Fibroblast of skin of abdomen (primary cell): Measurements from ENCODE around the gene RARG.
"Not testable (repeated sequence)": the region's sequence is repeated elsewhere in the genome, so short reads cannot be mapped to it uniquely, and the experiment has no call there.

Experiments
- DNase-seq: peaks from one replicate; pipeline ENCODE4 v3.0.0-alpha.2; 2013

The RARG gene

DNA sequence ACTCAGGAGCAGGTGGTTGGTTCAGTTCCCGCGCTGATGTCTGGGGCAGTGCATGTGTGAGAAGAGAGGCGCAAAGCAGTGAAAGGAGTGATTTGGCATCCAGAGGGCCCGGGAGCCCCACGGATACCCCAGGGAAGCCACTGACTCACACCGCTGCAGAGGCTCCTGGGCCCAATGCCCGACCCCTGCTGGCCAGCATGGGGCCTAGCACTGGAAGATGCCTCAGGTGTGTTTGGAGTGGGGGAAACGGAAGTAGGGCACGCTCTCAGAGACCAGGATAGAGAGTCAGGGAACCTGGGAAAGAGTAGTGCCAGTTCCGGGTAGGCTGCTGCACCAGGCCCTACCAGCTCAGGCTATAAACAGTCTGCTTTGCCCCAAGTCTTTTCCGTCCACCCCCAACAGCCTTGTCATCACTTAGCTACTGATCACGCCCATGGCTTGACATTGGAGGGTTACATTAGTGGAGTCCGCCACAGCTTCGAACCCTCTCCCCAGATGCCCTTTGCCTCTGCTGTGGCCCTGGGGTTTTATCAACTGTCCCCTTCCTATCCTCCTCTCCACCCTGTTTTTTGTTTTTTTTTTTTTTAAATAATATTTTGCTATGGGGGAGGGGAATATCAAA lies 41.8 kb downstream of the RARG start:
- DNase-seq, result peak; percentile 62

DNA sequence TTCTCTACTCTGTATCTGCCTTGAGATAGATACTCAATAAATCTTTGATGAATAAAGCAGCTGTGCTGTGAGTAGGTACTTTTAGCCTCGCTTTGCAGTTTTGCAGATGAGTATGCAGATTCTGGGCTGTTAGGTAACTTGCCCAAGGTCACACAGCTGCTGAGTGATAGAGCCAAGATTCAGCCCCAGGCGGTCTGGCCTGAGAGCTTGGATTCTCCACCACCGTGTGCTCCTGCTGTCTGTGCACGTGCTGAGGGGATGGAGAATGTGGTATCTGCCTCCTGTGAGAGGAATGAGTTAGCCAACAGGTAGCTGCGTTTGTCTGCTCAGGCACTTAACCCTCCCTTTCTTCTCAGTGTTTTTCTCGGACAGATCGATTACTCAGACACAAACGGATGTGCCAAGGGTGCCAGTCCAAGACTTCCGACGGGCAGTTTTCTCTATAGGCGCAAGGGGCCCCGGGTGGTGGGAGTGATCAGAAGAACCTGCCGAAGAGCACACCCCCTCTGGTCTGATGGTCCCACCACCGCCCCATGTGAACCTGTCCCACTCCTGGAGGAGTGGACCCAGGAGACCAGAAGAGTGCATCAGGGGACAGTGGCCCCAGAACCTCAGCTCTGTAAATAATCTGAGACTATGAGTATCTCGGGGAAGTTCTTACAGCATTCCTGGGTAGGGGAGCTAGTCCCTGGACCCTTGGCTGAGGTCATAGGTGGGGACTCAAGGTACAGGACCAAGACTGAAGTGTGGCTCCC lies 44.7 kb downstream of the RARG start:
- DNase-seq, result no peak

- DNase-seq, result no peak
Observed at GRCh38 chr12:53186745-53187144, 45.3 kb downstream of the RARG start.

GRCh38 chr12:53185582-53186153 lies 46.3 kb downstream of the RARG start:
- DNase-seq, result no peak

DNA sequence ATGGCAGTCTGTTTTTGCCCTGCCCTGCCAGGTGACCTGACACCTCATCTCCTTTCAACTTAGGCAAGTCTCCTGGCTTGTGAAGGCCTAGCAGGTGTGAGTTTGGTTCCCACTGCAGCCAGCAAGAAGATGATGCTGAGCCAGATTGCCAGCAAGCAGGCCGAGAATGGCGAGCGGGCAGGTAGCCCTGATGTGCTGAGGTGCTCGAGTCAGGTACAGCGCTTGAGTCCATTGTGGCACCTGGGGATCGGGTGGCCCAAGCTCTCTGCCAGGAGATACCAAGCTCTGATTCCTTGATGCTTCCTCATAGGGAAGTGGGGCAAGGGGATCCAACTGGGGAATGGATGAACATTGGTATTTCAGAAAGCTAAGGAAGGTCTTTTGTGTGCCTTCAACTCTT lies 47.2 kb downstream of the RARG start:
- DNase-seq, result no peak

DNA sequence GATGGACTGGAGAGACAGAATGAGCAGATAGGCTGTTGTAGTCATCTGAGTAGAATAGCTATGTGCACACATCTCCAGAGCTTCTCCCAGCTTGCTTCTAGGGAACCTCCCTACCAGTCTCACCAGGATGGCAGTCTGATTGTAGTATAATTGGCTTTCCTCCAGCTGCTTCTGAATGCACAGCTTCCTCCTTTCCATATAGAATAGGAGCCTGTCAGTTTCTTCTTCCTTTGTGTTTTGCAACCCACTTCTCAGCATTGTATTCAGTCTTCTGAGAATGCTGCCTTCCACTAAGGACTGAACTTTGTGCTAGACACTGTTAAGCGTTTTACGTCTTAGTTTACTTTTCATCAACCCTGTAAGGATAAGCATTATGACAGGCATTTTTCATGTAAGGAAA lies 49.1 kb downstream of the RARG start:
- no peak for DNase-seq

- no peak for DNase-seq
Observed at GRCh38 chr12:53181935-53182334, 50.1 kb downstream of the RARG start.

DNA sequence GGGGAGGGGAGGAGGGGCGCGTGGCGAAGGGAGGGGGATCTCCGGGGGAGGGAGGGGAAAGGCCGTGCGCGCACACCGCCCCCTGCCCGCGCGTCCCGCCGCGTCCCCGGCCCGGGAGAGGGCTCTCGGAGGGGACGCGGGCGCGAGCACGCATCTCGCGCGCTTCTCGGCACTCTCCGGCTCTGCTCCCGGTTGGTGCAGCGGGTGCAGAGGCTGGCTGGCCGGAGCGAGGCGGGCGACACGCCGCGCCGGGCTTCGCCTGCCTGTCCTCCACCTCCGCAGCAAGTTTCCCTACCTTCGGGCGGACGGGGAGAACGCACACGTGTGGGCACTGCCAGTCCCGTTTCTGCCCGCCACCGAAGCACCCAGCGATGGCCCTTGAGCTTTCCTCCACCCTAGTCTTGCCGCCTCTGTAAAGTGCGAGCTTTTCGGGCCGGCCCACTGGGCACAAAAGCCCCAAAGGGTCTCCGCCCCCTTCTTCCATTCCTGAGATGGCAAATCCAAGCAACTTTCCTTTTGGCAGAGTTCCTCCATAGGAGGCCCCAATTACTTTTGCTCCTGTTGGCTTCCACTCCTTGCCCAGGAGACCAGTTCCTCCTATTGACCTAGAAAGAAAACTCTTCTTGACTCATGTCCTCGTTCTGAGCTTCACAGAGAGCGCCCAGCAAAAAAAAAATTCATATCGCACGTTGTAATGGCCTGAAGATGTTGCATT lies 50.9 kb downstream of the RARG start:
- peak; percentile 81 for DNase-seq

GRCh38 chr12:53180220-53180930 lies 51.6 kb downstream of the RARG start, which contains the start of the genes CSAD and ZNF740:
Gene CSAD (minus strand): TSS chr12:53180925. CDS start chr12:53173470, 7,455 bp downstream.
Gene ZNF740 (plus strand): TSS chr12:53180722. CDS start chr12:53181984, 1,262 bp downstream.
- peak; percentile 99 for DNase-seq

GRCh38 chr12:53179687-53180219 lies 52.3 kb downstream of the RARG start:
- DNase-seq, result no peak

DNA sequence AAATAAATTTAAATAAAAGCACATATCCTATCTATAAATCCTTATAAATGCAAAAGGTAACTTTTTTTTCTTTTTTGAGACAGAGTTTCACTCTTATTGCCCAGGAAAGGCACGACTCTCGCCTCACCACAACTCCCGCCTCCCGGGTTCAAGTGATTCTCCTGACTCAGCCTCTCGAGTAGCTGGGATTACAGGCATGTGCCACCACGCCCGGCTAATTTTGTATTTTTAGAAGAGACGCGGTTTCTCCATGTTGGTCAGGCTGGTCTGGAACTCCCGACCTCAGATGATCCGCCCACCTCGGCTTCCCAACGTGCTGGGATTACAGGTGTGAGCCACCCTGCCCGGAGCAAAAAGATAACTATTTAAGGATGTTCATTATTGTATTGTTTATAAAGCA lies 53.2 kb downstream of the RARG start:
- not testable (repeated sequence) for DNase-seq

DNA sequence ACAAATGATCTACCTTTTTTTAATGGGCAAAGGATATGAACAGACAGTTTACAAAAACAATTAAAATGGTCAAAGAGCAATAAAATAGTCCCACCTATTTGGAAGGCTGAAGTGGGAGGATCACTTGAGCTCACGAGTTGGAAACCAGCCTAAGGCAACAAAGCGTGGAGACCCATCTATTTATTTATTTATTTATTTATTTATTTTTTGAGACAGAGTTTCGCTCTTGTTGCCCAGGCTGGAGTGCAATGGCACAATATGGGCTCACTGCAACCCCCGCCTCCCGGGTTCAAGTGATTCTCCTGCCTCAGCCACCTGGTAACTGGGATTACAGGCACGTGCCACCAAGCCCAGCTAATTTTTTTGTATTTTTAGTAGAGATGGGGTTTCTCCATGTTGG lies 54.6 kb downstream of the RARG start:
- not testable (repeated sequence) for DNase-seq

GRCh38 chr12:53176750-53177149 lies 55.3 kb downstream of the RARG start:
- no peak for DNase-seq

DNA sequence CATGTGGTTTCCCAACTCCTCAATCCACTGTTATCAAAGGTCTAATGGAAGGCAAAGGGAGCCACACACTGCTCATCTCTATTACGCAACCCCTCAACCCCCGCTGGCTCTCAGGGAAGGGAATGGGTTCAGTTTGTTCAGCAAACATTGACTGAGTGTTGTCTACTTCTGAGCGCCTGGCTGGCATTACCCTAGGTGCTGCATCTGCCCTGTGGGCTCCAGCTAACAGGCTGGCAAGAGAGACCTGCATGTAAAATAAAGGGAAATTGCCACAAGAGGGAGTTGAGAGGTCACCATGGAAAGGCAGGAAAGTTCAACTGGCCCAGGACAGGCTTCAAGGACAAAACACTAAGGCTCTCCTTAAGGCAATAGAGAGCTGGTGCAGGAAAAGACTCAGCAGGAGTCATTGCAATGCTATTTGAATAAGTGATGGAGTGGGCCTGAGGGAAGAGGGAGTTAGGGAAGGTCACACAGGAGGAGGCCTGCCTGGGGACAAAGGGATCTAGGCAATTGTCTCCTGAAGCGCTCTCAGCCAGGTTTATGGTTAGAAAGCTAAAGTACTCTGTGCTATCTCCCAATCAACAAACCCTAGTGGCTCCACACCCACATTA lies 57.0 kb downstream of the RARG start:
- DNase-seq, result peak; percentile 46

DNA sequence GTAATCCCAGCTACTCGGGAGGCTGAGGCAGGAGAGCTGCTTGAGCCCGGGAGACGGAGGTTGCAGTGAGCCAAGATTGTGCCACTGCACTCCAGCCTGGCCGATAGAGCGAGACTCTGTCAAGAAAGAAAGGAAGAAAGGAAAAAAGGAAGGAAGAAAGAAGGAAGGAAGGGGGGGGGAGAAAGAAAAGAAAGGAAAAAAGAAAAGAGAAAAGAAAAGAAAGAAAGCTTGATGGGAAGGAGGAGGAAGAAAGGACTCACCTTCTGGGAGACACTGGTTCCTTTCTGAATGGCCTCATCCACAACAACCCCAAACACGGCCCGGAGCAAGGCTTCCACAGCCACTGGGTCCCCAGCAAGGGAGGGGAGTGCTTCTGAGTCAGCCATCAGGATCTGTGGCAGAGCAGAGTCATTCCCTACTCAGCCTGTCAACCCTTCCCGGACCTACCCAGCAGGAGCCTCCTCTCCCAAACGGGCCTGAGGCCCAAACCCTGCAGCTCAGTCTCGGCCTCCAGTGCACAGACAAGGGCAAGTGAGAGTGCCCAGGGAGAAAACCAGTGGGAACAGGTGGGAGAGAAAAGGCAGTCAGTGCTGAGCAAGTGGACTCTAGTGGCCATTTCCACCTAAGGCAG lies 58.8 kb downstream of the RARG start:
- no peak for DNase-seq

DNA sequence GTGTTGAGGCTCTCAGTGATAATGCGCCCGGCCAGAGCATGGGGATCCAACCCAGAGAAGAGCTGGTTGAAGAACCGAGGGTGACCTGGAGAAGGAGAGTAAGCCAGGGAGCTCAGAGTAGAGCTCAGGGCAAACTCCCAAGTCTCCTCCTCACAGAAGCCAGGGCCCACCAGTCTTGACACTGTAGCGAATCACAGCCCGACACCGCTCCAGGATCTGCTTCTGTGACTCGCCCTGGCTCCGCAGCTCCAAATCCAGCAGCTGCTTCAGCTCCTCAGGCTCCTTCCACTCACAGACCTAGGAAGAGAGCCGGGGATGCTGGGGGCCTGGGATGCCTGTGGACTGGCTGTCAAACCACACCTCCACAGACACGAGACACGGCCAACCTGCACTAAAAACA lies 59.7 kb downstream of the RARG start:
- DNase-seq, result peak; percentile 80

- DNase-seq, result peak; percentile 30
Observed at GRCh38 chr12:53171725-53172329, 60.2 kb downstream of the RARG start.

DNA sequence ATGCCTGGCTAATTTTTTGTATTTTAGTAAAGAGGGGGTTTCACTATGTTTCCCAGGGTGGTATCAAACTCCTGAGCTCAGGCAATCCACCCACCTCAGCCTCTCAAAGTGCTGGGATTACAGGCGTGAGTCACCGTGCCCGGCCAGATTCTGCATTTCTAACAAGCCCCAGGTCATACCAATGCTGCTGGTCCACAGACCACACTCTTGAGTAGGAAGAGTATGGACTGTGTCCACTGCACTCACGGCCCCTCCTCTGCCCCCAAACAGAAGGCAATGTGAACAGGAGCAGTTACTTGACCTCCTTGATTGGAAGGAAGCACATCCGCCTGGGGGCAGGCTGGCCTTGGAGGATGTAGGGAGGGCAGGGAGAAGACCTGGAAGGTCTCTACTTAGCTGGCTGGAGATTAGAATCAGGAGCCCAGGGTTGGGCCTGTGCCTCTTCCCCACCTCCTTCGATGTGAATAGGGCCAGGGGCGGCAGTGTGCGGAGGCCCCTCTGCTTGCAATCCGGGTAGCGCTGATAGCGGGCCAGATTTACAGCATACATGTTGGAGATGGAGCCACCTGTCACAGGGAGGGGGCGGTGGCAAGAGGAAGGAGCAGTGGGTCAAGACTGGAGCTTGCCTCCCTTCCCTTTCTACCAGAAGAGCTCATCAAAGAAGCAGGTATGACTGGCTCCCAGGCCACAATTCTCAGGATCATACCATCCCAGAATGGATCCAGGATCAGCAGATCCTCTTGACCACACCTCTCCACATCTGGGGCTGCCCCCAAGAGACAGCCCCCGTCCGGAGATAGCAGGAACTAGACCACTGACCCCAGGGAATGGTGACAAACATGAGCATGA lies 60.9 kb downstream of the RARG start:
- no peak for DNase-seq

- DNase-seq, result no peak
Observed at GRCh38 chr12:53170215-53170614, 61.8 kb downstream of the RARG start.

DNA sequence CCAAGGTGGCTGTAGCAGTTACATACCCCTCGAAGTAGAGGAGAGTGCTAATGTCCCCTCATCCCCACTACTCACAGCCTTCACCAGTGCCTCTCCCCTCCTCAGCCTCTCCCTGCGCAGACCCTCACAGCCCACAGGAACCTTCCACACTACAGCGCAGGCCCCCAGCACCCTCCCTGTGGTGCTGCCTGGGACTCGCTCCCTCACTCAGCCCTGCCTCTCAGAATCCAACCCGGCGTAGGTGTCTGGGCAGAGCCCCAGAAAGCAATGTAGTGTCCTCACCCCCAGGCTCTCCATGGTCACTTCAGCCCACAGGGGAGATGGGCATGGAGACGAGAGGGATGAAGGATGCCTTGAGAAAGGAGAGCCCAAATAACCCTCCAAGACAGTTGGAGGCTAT lies 62.4 kb downstream of the RARG start:
- DNase-seq, result no peak
